ENCODE results near the gene LDLRAD3.
"Not testable (repeated sequence)": the region's sequence is repeated elsewhere in the genome, so short reads cannot be mapped to it uniquely, and the experiment has no call there.

The LDLRAD3 gene

GRCh38 chr11:36000616-36001190, 56.8 kb downstream of the LDLRAD3 start:
- no peak overlapping the region for H3K9ac ChIP-seq (ENCODE audit: low read depth, low read length)
- H3K4me1 ChIP-seq (ENCODE audit: control insufficient read depth, insufficient read depth, low read length): peaks cover 8% of the 10 kb centered on the region
- no peak overlapping the region for H3K4me2 ChIP-seq (ENCODE audit: low read length)
- no peaks in the 10 kb centered on the region for H3K9me3 ChIP-seq (replicated peaks; ENCODE audit: low read length)
- H3K27me3 ChIP-seq (ENCODE audit: control insufficient read depth, insufficient read depth, low read length): no peaks in the 10 kb centered on the region
- no peaks in the 10 kb centered on the region for H3K36me3 ChIP-seq (ENCODE audit: insufficient read depth, low read length)
- H3K4me3 ChIP-seq (ENCODE audit: low read length): no peak overlapping the region

GRCh38 chr11:36002196-36002595, 58.3 kb downstream of the LDLRAD3 start:
- no peak overlapping the region for H3K9ac ChIP-seq (ENCODE audit: low read depth, low read length)
- no peak overlapping the region for H3K4me2 ChIP-seq (ENCODE audit: low read length)
- no peak overlapping the region for H3K4me3 ChIP-seq (ENCODE audit: low read length)
- no peaks in the 10 kb centered on the region for H3K36me3 ChIP-seq (ENCODE audit: insufficient read depth, low read length)
- H3K9me3 ChIP-seq (replicated peaks; ENCODE audit: low read length): no peaks in the 10 kb centered on the region
- H3K4me1 ChIP-seq (ENCODE audit: control insufficient read depth, insufficient read depth, low read length): peaks cover 18% of the 10 kb centered on the region
- H3K27me3 ChIP-seq (ENCODE audit: control insufficient read depth, insufficient read depth, low read length): no peaks in the 10 kb centered on the region

- Histone ChIP-seq H3K4me1 (ENCODE audit: control insufficient read depth, insufficient read depth, low read length) (peaks cover 24% of the 10 kb centered on the region), H3K4me2 (ENCODE audit: low read length) (no peak overlapping the region), H3K4me3 (ENCODE audit: low read length) (no peak overlapping the region)
Observed at GRCh38 chr11:36002796-36003195, 58.9 kb downstream of the LDLRAD3 start.

GRCh38 chr11:36006556-36006955, 62.7 kb downstream of the LDLRAD3 start:
- Histone ChIP-seq H3K4me1 (ENCODE audit: control insufficient read depth, insufficient read depth, low read length) (peaks cover 54% of the 10 kb centered on the region), H3K4me3 (ENCODE audit: low read length) (no peak overlapping the region), H3K4me2 (ENCODE audit: low read length) (no peak overlapping the region), H3K9me3 (replicated peaks; ENCODE audit: low read length) (no peaks in the 10 kb centered on the region), H3K27me3 (ENCODE audit: control insufficient read depth, insufficient read depth, low read length) (no peaks in the 10 kb centered on the region), H3K9ac (ENCODE audit: low read depth, low read length) (no peak overlapping the region), H3K36me3 (ENCODE audit: insufficient read depth, low read length) (no peaks in the 10 kb centered on the region)

More at GRCh38 chr11:36002796-36003195, 58.9 kb downstream of the LDLRAD3 start:
- Histone ChIP-seq H3K27me3 (ENCODE audit: control insufficient read depth, insufficient read depth, low read length) (no peaks in the 10 kb centered on the region), H3K9me3 (replicated peaks; ENCODE audit: low read length) (no peaks in the 10 kb centered on the region), H3K9ac (ENCODE audit: low read depth, low read length) (no peak overlapping the region), H3K36me3 (ENCODE audit: insufficient read depth, low read length) (no peaks in the 10 kb centered on the region)

- H3K27me3 ChIP-seq (ENCODE audit: control insufficient read depth, insufficient read depth, low read length): no peaks in the 10 kb centered on the region
- H3K4me3 ChIP-seq (ENCODE audit: low read length): no peak overlapping the region
- no peaks in the 10 kb centered on the region for H3K9me3 ChIP-seq (replicated peaks; ENCODE audit: low read length)
- peaks cover 53% of the 10 kb centered on the region for H3K4me1 ChIP-seq (ENCODE audit: control insufficient read depth, insufficient read depth, low read length)
- no peak overlapping the region for H3K4me2 ChIP-seq (ENCODE audit: low read length)
- no peaks in the 10 kb centered on the region for H3K36me3 ChIP-seq (ENCODE audit: insufficient read depth, low read length)
- no peak overlapping the region for H3K9ac ChIP-seq (ENCODE audit: low read depth, low read length)
Observed at GRCh38 chr11:36007127-36007655, 63.3 kb downstream of the LDLRAD3 start.

GRCh38 chr11:36008584-36008983, 64.7 kb downstream of the LDLRAD3 start:
- Histone ChIP-seq H3K27me3 (ENCODE audit: control insufficient read depth, insufficient read depth, low read length) (no peaks in the 10 kb centered on the region), H3K4me1 (ENCODE audit: control insufficient read depth, insufficient read depth, low read length) (peaks cover 59% of the 10 kb centered on the region), H3K36me3 (ENCODE audit: insufficient read depth, low read length) (no peaks in the 10 kb centered on the region), H3K9ac (ENCODE audit: low read depth, low read length) (peak overlapping the region; percentile 19), H3K4me3 (ENCODE audit: low read length) (peak overlapping the region; percentile 43), H3K4me2 (ENCODE audit: low read length) (peak overlapping the region; percentile 80), H3K9me3 (replicated peaks; ENCODE audit: low read length) (no peaks in the 10 kb centered on the region)

GRCh38 chr11:36009473-36009872, 65.6 kb downstream of the LDLRAD3 start:
- Histone ChIP-seq H3K9me3 (replicated peaks; ENCODE audit: low read length) (no peaks in the 10 kb centered on the region), H3K36me3 (ENCODE audit: insufficient read depth, low read length) (no peaks in the 10 kb centered on the region), H3K4me1 (ENCODE audit: control insufficient read depth, insufficient read depth, low read length) (peaks cover 59% of the 10 kb centered on the region), H3K9ac (ENCODE audit: low read depth, low read length) (peak overlapping the region; percentile 27), H3K4me3 (ENCODE audit: low read length) (peak overlapping the region; percentile 43), H3K27me3 (ENCODE audit: control insufficient read depth, insufficient read depth, low read length) (no peaks in the 10 kb centered on the region), H3K4me2 (ENCODE audit: low read length) (peak overlapping the region; percentile 80)

- Histone ChIP-seq H3K4me1 (ENCODE audit: control insufficient read depth, insufficient read depth, low read length) (peaks cover 59% of the 10 kb centered on the region), H3K4me3 (ENCODE audit: low read length) (peak overlapping the region; percentile 43), H3K27me3 (ENCODE audit: control insufficient read depth, insufficient read depth, low read length) (no peaks in the 10 kb centered on the region), H3K9ac (ENCODE audit: low read depth, low read length) (peak overlapping the region; percentile 27), H3K4me2 (ENCODE audit: low read length) (peak overlapping the region; percentile 80), H3K36me3 (ENCODE audit: insufficient read depth, low read length) (no peaks in the 10 kb centered on the region), H3K9me3 (replicated peaks; ENCODE audit: low read length) (no peaks in the 10 kb centered on the region)
Observed at GRCh38 chr11:36010010-36010740, 66.3 kb downstream of the LDLRAD3 start.

GRCh38 chr11:36011574-36011973, 67.7 kb downstream of the LDLRAD3 start:
- no peak overlapping the region for H3K4me2 ChIP-seq (ENCODE audit: low read length)
- H3K36me3 ChIP-seq (ENCODE audit: insufficient read depth, low read length): no peaks in the 10 kb centered on the region
- peaks cover 66% of the 10 kb centered on the region for H3K4me1 ChIP-seq (ENCODE audit: control insufficient read depth, insufficient read depth, low read length)
- H3K27me3 ChIP-seq (ENCODE audit: control insufficient read depth, insufficient read depth, low read length): no peaks in the 10 kb centered on the region
- no peaks in the 10 kb centered on the region for H3K9me3 ChIP-seq (replicated peaks; ENCODE audit: low read length)
- no peak overlapping the region for H3K9ac ChIP-seq (ENCODE audit: low read depth, low read length)
- H3K4me3 ChIP-seq (ENCODE audit: low read length): no peak overlapping the region

- H3K4me2 ChIP-seq (ENCODE audit: low read length): peak overlapping the region; percentile 73
- H3K4me3 ChIP-seq (ENCODE audit: low read length): peak overlapping the region; percentile 1
- H3K4me1 ChIP-seq (ENCODE audit: control insufficient read depth, insufficient read depth, low read length): peaks cover 59% of the 10 kb centered on the region
- H3K36me3 ChIP-seq (ENCODE audit: insufficient read depth, low read length): no peaks in the 10 kb centered on the region
- H3K9me3 ChIP-seq (replicated peaks; ENCODE audit: low read length): no peaks in the 10 kb centered on the region
- no peaks in the 10 kb centered on the region for H3K27me3 ChIP-seq (ENCODE audit: control insufficient read depth, insufficient read depth, low read length)
- peak overlapping the region; percentile 33 for H3K9ac ChIP-seq (ENCODE audit: low read depth, low read length)
Observed at GRCh38 chr11:36012455-36012854, 68.6 kb downstream of the LDLRAD3 start.

- peak overlapping the region; percentile 73 for H3K4me2 ChIP-seq (ENCODE audit: low read length)
- H3K4me1 ChIP-seq (ENCODE audit: control insufficient read depth, insufficient read depth, low read length): peaks cover 54% of the 10 kb centered on the region
- H3K4me3 ChIP-seq (ENCODE audit: low read length): no peak overlapping the region
- no peaks in the 10 kb centered on the region for H3K36me3 ChIP-seq (ENCODE audit: insufficient read depth, low read length)
- H3K27me3 ChIP-seq (ENCODE audit: control insufficient read depth, insufficient read depth, low read length): no peaks in the 10 kb centered on the region
- no peaks in the 10 kb centered on the region for H3K9me3 ChIP-seq (replicated peaks; ENCODE audit: low read length)
- H3K9ac ChIP-seq (ENCODE audit: low read depth, low read length): peak overlapping the region; percentile 33
Observed at GRCh38 chr11:36012979-36013378, 69.1 kb downstream of the LDLRAD3 start.

GRCh38 chr11:36013446-36013845, 69.6 kb downstream of the LDLRAD3 start:
- not testable (repeated sequence) for H3K4me2 ChIP-seq (ENCODE audit: low read length); H3K27me3 ChIP-seq (ENCODE audit: control insufficient read depth, insufficient read depth, low read length); H3K36me3 ChIP-seq (ENCODE audit: insufficient read depth, low read length); H3K9me3 ChIP-seq (replicated peaks; ENCODE audit: low read length); H3K9ac ChIP-seq (ENCODE audit: low read depth, low read length); H3K4me3 ChIP-seq (ENCODE audit: low read length)
- peaks cover 49% of the 10 kb centered on the region for H3K4me1 ChIP-seq (ENCODE audit: control insufficient read depth, insufficient read depth, low read length)
